NCI-H2196 treated with DMSO at 0.1 percent for 48 hours (cell line): ENCODE results near the gene PHOX2A.
"Not testable (repeated sequence)": the region's sequence is repeated elsewhere in the genome, so short reads cannot be mapped to it uniquely, and the experiment has no call there.

Source experiments
- DNase-seq: peaks from one replicate; lab custom pipeline; 2025; ENCODE audit not compliant: unreplicated experiment; lab: John Stamatoyannopoulos, UW

Gene PHOX2A

GRCh38 chr11:72223615-72224563 lies 20.1 kb downstream of the PHOX2A start:
- peak; percentile 56 for DNase-seq

DNA sequence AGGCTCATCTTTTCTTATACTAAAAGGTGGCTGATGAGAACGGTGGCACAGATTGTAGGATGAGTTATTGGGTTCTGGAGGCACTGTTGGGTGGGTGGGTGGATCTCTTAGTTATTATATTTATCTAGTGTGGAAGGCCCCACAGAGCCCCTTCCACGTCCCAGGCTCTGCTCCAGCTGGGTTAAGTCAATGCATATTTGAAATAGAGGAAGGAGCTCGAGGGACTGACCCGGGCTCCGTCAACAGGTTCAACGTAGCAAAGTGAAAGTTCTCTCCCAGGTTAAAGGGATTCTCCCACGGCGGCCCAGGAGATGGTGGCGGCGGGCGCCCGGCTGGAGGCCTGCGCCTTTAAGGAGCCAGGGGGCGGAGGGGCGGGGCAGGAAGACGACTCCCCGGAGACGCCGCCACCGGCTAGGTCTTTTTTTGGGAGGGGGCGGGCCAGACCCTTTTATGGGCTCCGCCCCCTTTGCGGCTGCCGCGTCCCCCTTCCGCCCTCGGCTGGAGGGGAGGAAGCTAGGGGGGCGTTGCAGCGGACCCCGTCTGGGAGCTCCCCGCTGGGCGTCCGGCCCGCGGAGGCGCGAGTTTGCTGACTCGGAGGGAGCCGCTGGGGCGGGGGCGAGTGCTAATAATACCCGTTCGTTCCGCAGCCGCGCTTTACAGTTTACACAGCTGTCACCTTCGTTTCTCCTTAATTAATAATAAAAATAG lies 20.9 kb downstream of the PHOX2A start:
- peak; percentile 92 for DNase-seq

DNA sequence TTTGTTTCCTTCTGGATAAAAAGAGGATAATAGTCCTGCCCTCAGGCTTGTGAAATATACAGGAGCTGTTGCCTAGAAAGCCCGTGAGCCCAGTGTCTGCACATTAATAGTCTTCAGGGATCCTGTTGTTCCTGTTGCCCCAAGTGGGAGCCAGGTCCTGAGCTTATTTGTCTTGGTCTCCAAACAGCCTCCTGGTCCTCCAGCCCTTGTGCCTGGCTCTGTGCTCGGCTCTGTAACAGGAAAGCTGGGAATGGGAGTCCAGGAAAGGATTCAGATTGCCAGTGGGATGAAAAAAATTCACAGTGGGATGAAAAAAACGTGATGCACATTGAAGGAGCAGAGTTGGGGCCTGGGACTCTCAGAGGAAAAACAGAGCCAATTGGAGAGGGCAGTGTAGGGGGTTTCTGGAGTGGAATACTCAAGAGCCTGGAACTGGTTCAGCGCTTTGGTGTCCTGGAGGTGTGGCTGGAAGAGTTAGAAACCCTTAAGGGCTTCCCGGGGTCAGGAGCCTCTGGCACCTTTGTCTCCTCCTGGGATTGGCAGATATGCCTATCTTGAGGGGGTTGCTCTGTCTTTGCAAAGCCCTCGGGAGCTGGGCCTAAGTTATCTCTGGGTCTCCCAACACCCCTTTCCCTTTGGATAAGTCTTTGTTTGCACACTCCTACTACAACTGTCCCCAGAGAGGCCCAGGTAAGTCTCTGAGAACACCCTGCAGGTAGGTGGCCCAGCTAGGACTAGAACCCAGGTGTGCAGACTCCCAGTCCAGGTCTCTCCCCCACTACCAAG lies 21.7 kb downstream of the PHOX2A start:
- no peak for DNase-seq

DNA sequence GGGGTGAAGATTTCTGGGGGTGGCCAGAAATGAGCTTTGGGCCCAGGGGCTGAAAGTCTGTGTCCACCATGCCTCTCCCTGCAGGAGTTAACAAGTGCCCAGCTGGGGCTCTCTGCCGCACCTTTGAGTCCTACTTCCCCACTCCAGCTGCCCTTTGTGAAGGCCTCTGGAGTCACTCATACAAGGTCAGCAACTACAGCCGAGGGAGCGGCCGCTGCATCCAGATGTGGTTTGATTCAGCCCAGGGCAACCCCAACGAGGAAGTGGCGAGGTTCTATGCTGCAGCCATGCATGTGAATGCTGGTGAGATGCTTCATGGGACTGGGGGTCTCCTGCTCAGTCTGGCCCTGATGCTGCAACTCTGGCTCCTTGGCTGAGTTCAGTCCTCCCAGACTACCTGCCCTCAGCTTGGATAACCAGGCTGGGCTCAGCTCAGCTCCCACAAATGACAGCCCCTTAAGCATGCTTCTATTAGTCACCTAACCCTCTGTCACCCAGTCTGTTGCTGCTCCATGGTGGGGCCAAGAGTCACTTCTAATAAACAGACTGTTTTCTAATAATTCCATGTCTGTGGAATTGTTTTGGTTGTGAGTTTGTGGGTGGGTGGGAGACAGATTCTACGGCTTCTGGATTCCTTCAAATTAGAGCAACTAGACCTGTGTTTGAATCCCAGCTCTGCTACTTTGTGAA lies 22.4 kb downstream of the PHOX2A start:
- no peak for DNase-seq

GRCh38 chr11:72220696-72221363 lies 23.1 kb downstream of the PHOX2A start:
- no peak for DNase-seq

DNA sequence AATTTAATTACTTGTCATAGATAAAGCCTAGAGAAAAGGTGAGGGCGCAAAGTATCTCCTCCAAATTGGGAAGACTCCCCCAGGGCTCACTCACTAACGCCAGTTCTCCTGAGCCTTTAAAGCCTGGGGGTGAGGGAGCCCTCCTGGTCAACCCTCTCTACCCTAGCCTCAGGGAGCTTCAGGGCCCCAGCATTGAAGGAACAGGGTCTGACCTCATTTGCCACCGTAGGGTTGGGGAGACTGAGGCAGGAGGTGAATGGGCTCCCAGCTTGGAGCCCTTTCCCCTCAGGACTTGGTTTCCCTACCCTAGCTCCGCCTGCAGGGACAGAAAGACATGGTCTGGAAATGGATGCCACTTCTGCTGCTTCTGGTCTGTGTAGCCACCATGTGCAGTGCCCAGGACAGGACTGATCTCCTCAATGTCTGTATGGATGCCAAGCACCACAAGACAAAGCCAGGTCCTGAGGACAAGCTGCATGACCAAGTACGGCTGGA lies 25.7 kb downstream of the PHOX2A start:
- DNase-seq, result no peak

DNA sequence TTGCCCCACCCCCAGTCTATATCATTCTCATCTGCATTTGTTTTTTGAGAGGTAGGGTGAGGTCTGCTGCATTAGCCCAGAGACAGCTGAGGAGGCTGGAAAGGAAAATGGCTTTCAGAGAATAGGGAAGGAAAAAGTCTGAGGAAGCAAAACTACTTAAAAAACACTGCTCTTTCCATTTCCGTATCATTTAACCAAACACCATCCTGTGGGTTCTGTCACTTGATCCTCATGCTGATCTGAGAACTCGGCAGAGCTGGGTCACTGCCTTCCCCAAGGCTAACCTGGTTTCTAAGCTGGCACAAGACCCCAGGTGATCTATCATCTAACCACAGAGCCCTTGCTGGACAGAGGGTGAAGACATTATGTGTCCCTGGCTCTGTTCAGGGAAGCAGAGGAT lies 26.1 kb downstream of the PHOX2A start:
- no peak for DNase-seq

- DNase-seq, result no peak
Measured at GRCh38 chr11:72216638-72217037, 27.3 kb downstream of the PHOX2A start, which contains the start of gene FOLR2. Gene FOLR2 (plus strand): TSS chr11:72216794. CDS start chr11:72218585, 1,791 bp downstream.

DNA sequence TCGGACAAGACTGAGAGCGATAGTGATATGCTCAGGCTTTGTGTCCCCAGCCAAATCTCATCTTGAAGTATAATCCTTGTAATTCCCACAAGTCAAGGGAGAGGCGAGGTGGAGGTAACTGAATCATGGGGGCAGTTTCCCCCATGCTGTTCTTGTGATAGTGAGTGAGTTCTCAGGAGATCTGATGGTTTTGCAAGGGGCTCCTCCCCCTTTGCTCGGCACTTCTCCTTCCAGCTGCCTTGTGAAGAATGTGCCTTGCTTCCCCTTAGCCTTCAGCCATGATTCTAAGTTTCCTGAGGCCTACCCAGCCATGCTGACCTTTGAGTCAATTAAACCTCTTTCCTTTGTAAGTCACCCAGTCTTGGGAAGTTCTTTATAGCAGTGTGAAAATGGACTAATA lies 34.9 kb downstream of the PHOX2A start:
- DNase-seq, result no peak

DNA sequence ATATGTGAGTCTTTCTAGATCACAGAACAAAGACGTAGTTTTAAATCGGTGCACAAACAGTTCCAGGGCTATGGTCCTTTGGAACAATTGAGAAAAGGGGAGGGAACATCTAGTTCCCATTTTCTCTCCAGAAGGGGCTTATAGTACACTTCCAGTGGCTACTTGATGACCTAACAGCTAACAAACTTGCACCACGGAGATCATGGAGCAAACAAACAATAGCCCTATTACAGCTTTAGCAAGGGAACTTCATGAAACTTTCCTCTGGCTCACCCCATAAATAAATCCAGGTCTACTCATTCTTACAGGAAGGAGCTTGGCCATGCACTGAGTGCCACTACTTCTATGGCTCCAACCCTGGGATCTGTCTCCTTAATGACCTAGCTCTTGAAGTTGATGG lies 35.7 kb downstream of the PHOX2A start:
- no peak for DNase-seq

DNA sequence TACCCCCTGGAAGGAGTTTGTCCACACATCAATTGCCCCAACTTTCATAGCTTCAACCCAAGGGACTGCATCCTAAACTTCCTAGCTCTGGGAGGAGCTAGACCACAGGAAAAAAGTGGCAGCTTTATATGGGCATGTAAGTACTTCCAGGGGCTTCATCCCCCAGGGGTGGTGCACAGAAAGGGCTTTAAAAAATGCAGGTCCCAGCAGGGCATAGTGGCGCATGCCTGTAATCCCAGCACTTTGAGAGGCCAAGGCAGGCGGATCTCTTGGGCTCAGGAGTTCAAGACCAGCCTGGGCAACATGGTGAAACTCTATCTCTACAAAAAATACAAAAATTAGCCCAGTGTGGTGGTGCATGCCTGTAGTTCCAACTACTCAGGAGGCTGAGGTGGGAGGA lies 37.2 kb downstream of the PHOX2A start:
- DNase-seq, result not testable (repeated sequence)

GRCh38 chr11:72204886-72205285 lies 39.1 kb downstream of the PHOX2A start:
- DNase-seq, result no peak

DNA sequence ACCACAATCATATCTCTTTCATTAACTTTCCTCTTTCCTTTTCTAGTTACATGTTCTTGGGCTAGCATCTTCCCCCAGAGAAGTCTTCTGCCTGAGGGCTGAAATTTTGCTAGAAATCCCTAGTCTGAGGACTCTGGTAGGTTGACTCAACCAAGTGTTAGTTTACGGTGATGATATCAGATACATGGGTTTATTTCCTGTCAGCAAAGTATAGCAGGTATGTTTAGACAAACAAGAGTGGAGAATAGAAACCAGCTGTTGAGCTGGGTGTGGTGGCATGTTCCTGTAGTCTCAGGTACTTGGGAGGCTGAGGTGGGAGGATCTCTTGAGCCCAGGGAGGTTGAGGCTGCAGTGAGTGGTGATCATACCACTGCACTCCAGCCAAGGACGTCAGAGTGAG lies 40.8 kb downstream of the PHOX2A start:
- DNase-seq, result no peak

- DNase-seq, result no peak
Measured at GRCh38 chr11:72202571-72202970, 41.4 kb downstream of the PHOX2A start.

DNA sequence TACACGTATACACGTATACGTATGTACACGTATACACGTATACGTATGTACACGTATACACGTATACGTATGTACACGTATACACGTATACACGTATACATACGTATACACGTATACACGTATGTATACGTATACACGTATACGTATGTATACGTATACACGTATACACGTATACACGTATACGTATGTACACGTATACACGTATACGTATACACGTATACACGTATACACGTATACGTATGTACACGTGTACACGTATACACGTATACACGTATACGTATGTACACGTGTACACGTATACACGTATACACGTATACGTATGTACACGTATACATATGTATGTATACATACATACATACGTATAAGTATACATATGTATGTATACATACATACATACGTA lies 42.5 kb downstream of the PHOX2A start:
- not testable (repeated sequence) for DNase-seq

DNA sequence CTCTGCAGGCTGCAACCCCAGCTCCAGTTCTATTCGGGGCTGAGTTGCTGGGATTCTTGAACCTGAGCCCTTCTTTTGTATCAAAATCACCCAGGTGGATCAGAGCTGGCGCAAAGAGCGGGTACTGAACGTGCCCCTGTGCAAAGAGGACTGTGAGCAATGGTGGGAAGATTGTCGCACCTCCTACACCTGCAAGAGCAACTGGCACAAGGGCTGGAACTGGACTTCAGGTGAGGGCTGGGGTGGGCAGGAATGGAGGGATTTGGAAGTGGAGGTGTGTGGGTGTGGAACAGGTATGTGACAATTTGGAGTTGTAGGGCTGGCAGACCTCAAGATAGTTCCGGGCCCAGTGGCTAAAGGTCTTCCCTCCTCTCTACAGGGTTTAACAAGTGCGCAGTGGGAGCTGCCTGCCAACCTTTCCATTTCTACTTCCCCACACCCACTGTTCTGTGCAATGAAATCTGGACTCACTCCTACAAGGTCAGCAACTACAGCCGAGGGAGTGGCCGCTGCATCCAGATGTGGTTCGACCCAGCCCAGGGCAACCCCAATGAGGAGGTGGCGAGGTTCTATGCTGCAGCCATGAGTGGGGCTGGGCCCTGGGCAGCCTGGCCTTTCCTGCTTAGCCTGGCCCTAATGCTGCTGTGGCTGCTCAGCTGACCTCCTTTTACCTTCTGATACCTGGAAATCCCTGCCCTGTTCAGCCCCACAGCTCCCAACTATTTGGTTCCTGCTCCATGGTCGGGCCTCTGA lies 48.3 kb downstream of the PHOX2A start:
- DNase-seq, result no peak

- DNase-seq, result no peak
Measured at GRCh38 chr11:72191961-72192381, 52.0 kb downstream of the PHOX2A start, which contains the start of gene FOLR1. Gene FOLR1 (plus strand): TSS chr11:72192140. CDS start chr11:72192174, 34 bp downstream.

- no peak for DNase-seq
Measured at GRCh38 chr11:72190631-72191071, 53.3 kb downstream of the PHOX2A start.
